NT2/D1 (cell line): ENCODE results near the gene GNAT3.

ENCODE experiments used
- YY1 ChIP-seq: IDR thresholded peaks from 2 replicates; pipeline ENCODE4 v1.6.1; 2011; ENCODE audit not compliant: insufficient read length, insufficient read depth
- ZNF274 ChIP-seq: IDR thresholded peaks from 2 replicates; pipeline ENCODE4 v1.6.1; 2011; ENCODE audit warnings: mild to moderate bottlenecking, low read depth, low read length

DNA sequence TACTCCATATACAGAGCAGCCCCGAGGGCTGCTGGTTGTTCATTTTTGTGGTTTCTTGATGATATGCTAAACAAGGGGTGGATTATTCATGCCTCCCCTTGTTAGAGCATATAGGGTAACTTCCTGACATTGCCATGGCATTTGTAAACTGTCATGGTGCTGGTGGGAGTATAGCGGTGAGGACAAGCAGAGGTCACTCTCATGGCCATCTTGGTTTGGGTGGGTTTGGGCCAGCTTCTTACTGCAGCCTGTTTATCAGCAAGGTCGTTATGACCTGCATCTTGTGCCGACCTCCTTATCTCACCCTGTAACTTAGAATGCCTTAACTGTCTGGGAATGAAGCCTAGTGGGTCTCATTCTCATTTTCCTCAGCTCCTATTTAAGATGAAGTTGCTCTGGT, 31.3 kb downstream of the GNAT3 start:
- TF ChIP-seq YY1, result no peak
- TF ChIP-seq ZNF274, result no peak
